ENCODE results near the gene DUSP23. TPM values are rescaled to one million over a fixed set of nuclear protein-coding genes. Genes with fewer than 3 reads are reported as not detected.

DUSP23 gene
- total and polyA plus RNA-seq, 10 of the 15 experiments (the other 5 are each of a cell fraction or from before 2014, with no cell fraction given), result 1.1 to 6.9 (median 4.1) TPM; not detected in 1

DNA sequence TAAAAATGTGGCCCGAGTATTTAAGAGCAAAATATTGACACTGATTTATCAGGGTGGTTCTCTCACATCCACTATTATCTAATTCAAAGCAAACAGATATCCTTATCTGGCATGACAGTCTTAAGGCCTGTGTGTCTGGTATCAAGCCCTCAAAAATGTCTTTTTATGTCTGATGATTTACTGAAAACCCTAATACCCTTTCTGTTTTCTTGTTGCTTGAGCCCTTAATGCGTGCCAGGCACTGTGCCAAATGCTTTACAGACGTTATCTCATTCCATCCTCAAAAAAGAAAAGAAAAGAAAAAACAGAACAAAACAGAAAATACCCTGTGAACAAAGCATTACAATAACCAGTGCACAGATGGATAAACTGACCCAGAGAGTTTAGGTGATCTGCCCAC is 5.7 kb downstream of the DUSP23 start (continued):
- no peak for TF ChIP-seq ZNF687 (IDR thresholded peaks at IDR 0.05)
- no peak for TF ChIP-seq EGR1 (IDR thresholded peaks at IDR 0.05; ENCODE audit: borderline replicate concordance in 1 of 2, low read depth in 2 of 2, low read length in 2 of 2)
- TF ChIP-seq RCOR1 (conservative IDR thresholded peaks at IDR 0.05; ENCODE audit: low read depth, low read length), result no peak
- TF ChIP-seq, protein P1, sequence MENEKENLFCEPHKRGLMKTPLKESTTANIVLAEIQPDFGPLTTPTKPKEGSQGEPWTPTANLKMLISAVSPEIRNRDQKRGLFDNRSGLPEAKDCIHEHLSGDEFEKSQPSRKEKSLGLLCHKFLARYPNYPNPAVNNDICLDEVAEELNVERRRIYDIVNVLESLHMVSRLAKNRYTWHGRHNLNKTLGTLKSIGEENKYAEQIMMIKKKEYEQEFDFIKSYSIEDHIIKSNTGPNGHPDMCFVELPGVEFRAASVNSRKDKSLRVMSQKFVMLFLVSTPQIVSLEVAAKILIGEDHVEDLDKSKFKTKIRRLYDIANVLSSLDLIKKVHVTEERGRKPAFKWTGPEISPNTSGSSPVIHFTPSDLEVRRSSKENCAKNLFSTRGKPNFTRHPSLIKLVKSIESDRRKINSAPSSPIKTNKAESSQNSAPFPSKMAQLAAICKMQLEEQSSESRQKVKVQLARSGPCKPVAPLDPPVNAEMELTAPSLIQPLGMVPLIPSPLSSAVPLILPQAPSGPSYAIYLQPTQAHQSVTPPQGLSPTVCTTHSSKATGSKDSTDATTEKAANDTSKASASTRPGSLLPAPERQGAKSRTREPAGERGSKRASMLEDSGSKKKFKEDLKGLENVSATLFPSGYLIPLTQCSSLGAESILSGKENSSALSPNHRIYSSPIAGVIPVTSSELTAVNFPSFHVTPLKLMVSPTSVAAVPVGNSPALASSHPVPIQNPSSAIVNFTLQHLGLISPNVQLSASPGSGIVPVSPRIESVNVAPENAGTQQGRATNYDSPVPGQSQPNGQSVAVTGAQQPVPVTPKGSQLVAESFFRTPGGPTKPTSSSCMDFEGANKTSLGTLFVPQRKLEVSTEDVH (IDR thresholded peaks at IDR 0.05; ENCODE audit: low read depth, partially characterized antibody), result no peak
- no peak for TF ChIP-seq KDM1A (IDR thresholded peaks at IDR 0.05; ENCODE audit: borderline replicate concordance)
- no peak for TF ChIP-seq NFIC (IDR thresholded peaks at IDR 0.05; ENCODE audit: low read depth, low read length)

All from GM12878 (cell line).